GM12801 (cell line): ENCODE results near the gene OTUD3.

Experiments used
- CTCF ChIP-seq: IDR thresholded peaks from one replicate; pipeline ENCODE4 v1.5.1; 2011; ENCODE audit warnings: control low read depth; ENCODE audit not compliant: insufficient read length; ENCODE audit errors: extremely low read depth

Gene OTUD3

GRCh38 chr1:19960591-19960990 is 78.4 kb downstream of the OTUD3 start:
- no peak for TF ChIP-seq CTCF
